CD4-positive, alpha-beta memory T cell (primary cell): ENCODE data around the gene KAT5. TPM values are rescaled to one million over a fixed set of nuclear protein-coding genes. Genes with fewer than 3 reads are reported as not detected.

ENCODE experiments used
- CTCF ChIA-PET: fragments of 350-600 bp; sonication (Branson Sonifier 250); formaldehyde crosslinking; loops from one replicate; lab custom pipeline; 2021; ENCODE audit warnings: inconsistent platforms; ENCODE audit not compliant: partially characterized antibody; lab: Charles Lee
- POLR2A ChIA-PET: fragments of 350-600 bp; sonication (Branson Sonifier 250); formaldehyde crosslinking; loops from one replicate; lab custom pipeline; 2021; ENCODE audit not compliant: partially characterized antibody; lab: Charles Lee
- DNase-seq, 5 donors: peaks; one replicate each; pipeline versions ENCODE4 v3.0.0 to v3.0.0-alpha.2; 2020 to 2022; ENCODE audit warnings: mixed read lengths in 1 of 5
- H3K27ac ChIP-seq: one replicate; pipeline ENCODE4 v1.7.0; 2013; ENCODE audit warnings: low read depth, low read length
- H3K27me3 ChIP-seq: 2 replicates; pipeline ENCODE4 v1.7.0; 2013; ENCODE audit warnings: mild to moderate bottlenecking, low read length, moderate library complexity; ENCODE audit not compliant: insufficient read depth
- H3K36me3 ChIP-seq: 2 replicates; pipeline ENCODE4 v1.7.0; 2013; ENCODE audit warnings: mild to moderate bottlenecking, low read length, moderate library complexity; ENCODE audit not compliant: insufficient read depth
- H3K4me1 ChIP-seq: 2 replicates; pipeline ENCODE4 v1.7.0; 2013; ENCODE audit warnings: mild to moderate bottlenecking, low read length, moderate library complexity; ENCODE audit not compliant: insufficient read depth
- H3K4me3 ChIP-seq, 2 donors: one replicate each; pipeline ENCODE4 v1.7.0; 2013; ENCODE audit warnings: low read length in 2 of 2, mild to moderate bottlenecking in 1 of 2
- H3K9me3 ChIP-seq, 2 donors: one replicate each; pipeline ENCODE4 v1.7.0; 2013; ENCODE audit warnings: low read length in 2 of 2, control low read depth in 1 of 2; ENCODE audit not compliant: control insufficient read depth in 1 of 2
- H3K27ac Mint-ChIP-seq, 7 donors: one replicate each; pipeline ENCODE4 v1.8.0; 2020 to 2021; ENCODE audit warnings: mixed read lengths in 7 of 7, mild to moderate bottlenecking in 6 of 7, inconsistent platforms in 3 of 7, moderate library complexity in 3 of 7
- H3K27me3 Mint-ChIP-seq, 2 donors: one replicate each; pipeline ENCODE4 v1.8.0; 2020 to 2021; ENCODE audit warnings: mixed read lengths in 2 of 2
- H3K36me3 Mint-ChIP-seq, 2 donors: one replicate each; pipeline ENCODE4 v1.8.0; 2020 to 2021; ENCODE audit warnings: mixed read lengths in 2 of 2, inconsistent platforms in 1 of 2, mild to moderate bottlenecking in 1 of 2
- H3K4me1 Mint-ChIP-seq, 4 donors: one replicate each; pipeline ENCODE4 v1.8.0; 2020 to 2021; ENCODE audit warnings: mixed read lengths in 4 of 4, mild to moderate bottlenecking in 1 of 4
- H3K4me3 Mint-ChIP-seq, 8 donors: one replicate each; pipeline ENCODE4 v1.8.0; 2020 to 2021; ENCODE audit warnings: mixed read lengths in 8 of 8, mild to moderate bottlenecking in 7 of 8, moderate library complexity in 6 of 8, inconsistent platforms in 3 of 8
- H3K9me3 Mint-ChIP-seq, 8 donors: one replicate each; pipeline ENCODE4 v1.8.0; 2020 to 2021; ENCODE audit warnings: mixed read lengths in 8 of 8, mild to moderate bottlenecking in 5 of 8, inconsistent platforms in 3 of 8, moderate library complexity in 1 of 8
- intact Hi-C: fragments of 100-400 bp; cut with micrococcal nuclease; formaldehyde crosslinking; loops from one replicate; pipeline ENCODE4 v1.15.1; 2023
- polyA plus RNA-seq, 2 donors: library from polyadenylated mRNA; unstranded; fragments of 300-500 nt; fragmentation: Illumina TruSeq; gene quantifications; one replicate each; pipeline ENCODE4 v1.2.3, GENCODE V29; 2021
- total RNA-seq, 2 experiments: library from RNA; stranded (reverse); gene quantifications; one replicate each; pipeline ENCODE4 v1.2.3, GENCODE V29; 2021

KAT5 gene
- total and polyA plus RNA-seq, 4 experiments from 2014 or later: 45.4 to 106 (median 77.5) TPM

- H3K4me3 ChIP-seq: no peak overlapping the region
- CTCF ChIA-PET: no interaction called here
- POLR2A ChIA-PET: no interaction called here
- H3K9me3 ChIP-seq: no peaks in the 10 kb centered on the region
- no peaks in the 10 kb centered on the region for H3K27me3 ChIP-seq
- DNase-seq: no peak
- H3K27me3 Mint-ChIP-seq: peaks cover 8 to 11% of the 10 kb centered on the region in 2 donors
- no peaks in the 10 kb centered on the region for H3K4me1 ChIP-seq
- no peaks in the 10 kb centered on the region for H3K9me3 Mint-ChIP-seq
- no peaks in the 10 kb centered on the region for H3K36me3 ChIP-seq
- H3K27ac Mint-ChIP-seq: no peak overlapping the region
- intact Hi-C loops: no loop called here
- no peak overlapping the region for H3K27ac ChIP-seq
- H3K36me3 Mint-ChIP-seq: no peaks in the 10 kb centered on the region
- H3K4me1 Mint-ChIP-seq: no peaks in the 10 kb centered on the region
- no peak overlapping the region for H3K4me3 Mint-ChIP-seq
Observed at GRCh38 chr11:65739022-65739421, 27.0 kb downstream of the KAT5 start.

- H3K27ac Mint-ChIP-seq: no peak overlapping the region
- CTCF ChIA-PET: interaction anchor here (0.6 to 1.0 kb wide), 2 partner anchors 13 to 248 kb away, joined by 3 read pairs; no protein-coding TSS in a partner anchor
- H3K4me3 Mint-ChIP-seq: no peak overlapping the region
Observed at GRCh38 chr11:65741185-65741584, 29.1 kb downstream of the KAT5 start.

GRCh38 chr11:65742353-65742752 is 30.3 kb downstream of the KAT5 start:
- H3K36me3 Mint-ChIP-seq: no peaks in the 10 kb centered on the region
- Histone ChIP-seq H3K4me1 (no peaks in the 10 kb centered on the region), H3K36me3 (no peaks in the 10 kb centered on the region), H3K9me3 (no peaks in the 10 kb centered on the region), H3K27me3 (no peaks in the 10 kb centered on the region), H3K4me3 (no peak overlapping the region), H3K27ac (no peak overlapping the region)
- H3K27me3 Mint-ChIP-seq: peaks cover 2 to 12% of the 10 kb centered on the region in 2 donors
- DNase-seq: no peak
- POLR2A ChIA-PET: no interaction called here
- intact Hi-C loops: no loop called here
- H3K27ac Mint-ChIP-seq: no peak overlapping the region
- H3K9me3 Mint-ChIP-seq: no peaks in the 10 kb centered on the region
- no peak overlapping the region for H3K4me3 Mint-ChIP-seq
- no peaks in the 10 kb centered on the region for H3K4me1 Mint-ChIP-seq
- CTCF ChIA-PET: no interaction called here

More at GRCh38 chr11:65741185-65741584, 29.1 kb downstream of the KAT5 start:
- Histone ChIP-seq H3K27me3 (no peaks in the 10 kb centered on the region), H3K36me3 (no peaks in the 10 kb centered on the region), H3K4me3 (no peak overlapping the region), H3K4me1 (no peaks in the 10 kb centered on the region), H3K27ac (no peak overlapping the region), H3K9me3 (no peaks in the 10 kb centered on the region)
- H3K27me3 Mint-ChIP-seq: peaks cover 5 to 10% of the 10 kb centered on the region in 2 donors
- POLR2A ChIA-PET: no interaction called here
- DNase-seq: no peak
- H3K9me3 Mint-ChIP-seq: no peaks in the 10 kb centered on the region
- intact Hi-C loops: no loop called here
- no peaks in the 10 kb centered on the region for H3K36me3 Mint-ChIP-seq
- H3K4me1 Mint-ChIP-seq: no peaks in the 10 kb centered on the region

- ChIA-PET CTCF (no interaction called here), POLR2A (no interaction called here)
- no peak for DNase-seq
- peaks cover under 1 to 11% of the 10 kb centered on the region in 2 donors for H3K27me3 Mint-ChIP-seq
- no peaks in the 10 kb centered on the region for H3K4me1 Mint-ChIP-seq
- H3K36me3 Mint-ChIP-seq: no peaks in the 10 kb centered on the region
- Histone ChIP-seq H3K36me3 (no peaks in the 10 kb centered on the region), H3K27ac (no peak overlapping the region), H3K4me3 (no peak overlapping the region), H3K4me1 (no peaks in the 10 kb centered on the region), H3K9me3 (no peaks in the 10 kb centered on the region), H3K27me3 (no peaks in the 10 kb centered on the region)
- H3K9me3 Mint-ChIP-seq: no peaks in the 10 kb centered on the region
- intact Hi-C loops: no loop called here
- H3K4me3 Mint-ChIP-seq: no peak overlapping the region
- no peak overlapping the region for H3K27ac Mint-ChIP-seq
Observed at GRCh38 chr11:65743681-65744025, 31.6 kb downstream of the KAT5 start.

- POLR2A ChIA-PET: interaction anchor here (1.1 kb wide), 1 partner anchor 129 kb away, joined by 3 read pairs; no protein-coding TSS in a partner anchor
- Mint-ChIP-seq H3K36me3 (no peaks in the 10 kb centered on the region), H3K4me3 (no peak overlapping the region), H3K9me3 (no peaks in the 10 kb centered on the region), H3K27ac (no peak overlapping the region), H3K27me3 (peaks cover 0 to 11% of the 10 kb centered on the region in 2 donors), H3K4me1 (no peaks in the 10 kb centered on the region)
- Histone ChIP-seq H3K4me1 (no peaks in the 10 kb centered on the region), H3K27me3 (no peaks in the 10 kb centered on the region), H3K36me3 (no peaks in the 10 kb centered on the region), H3K4me3 (no peak overlapping the region), H3K27ac (no peak overlapping the region), H3K9me3 (no peaks in the 10 kb centered on the region)
- CTCF ChIA-PET: interaction anchor here (0.8 to 1.0 kb wide), 2 partner anchors 36 to 301 kb away, joined by 3 read pairs; no protein-coding TSS in a partner anchor
- DNase-seq: no peak
- intact Hi-C loops: no loop called here
Observed at GRCh38 chr11:65744026-65744698, 32.1 kb downstream of the KAT5 start.

- Histone ChIP-seq H3K9me3 (no peaks in the 10 kb centered on the region), H3K4me3 (no peak overlapping the region), H3K4me1 (no peaks in the 10 kb centered on the region), H3K36me3 (no peaks in the 10 kb centered on the region), H3K27me3 (no peaks in the 10 kb centered on the region), H3K27ac (no peak overlapping the region)
- Mint-ChIP-seq H3K9me3 (no peaks in the 10 kb centered on the region), H3K4me1 (no peaks in the 10 kb centered on the region), H3K4me3 (no peak overlapping the region), H3K27ac (no peak overlapping the region), H3K27me3 (peaks cover 0 to 13% of the 10 kb centered on the region in 2 donors), H3K36me3 (no peaks in the 10 kb centered on the region)
- POLR2A ChIA-PET: interaction anchor here (1.1 kb wide), 1 partner anchor 130 kb away, joined by 3 read pairs; no protein-coding TSS in a partner anchor
- no peak for DNase-seq
- intact Hi-C loops: no loop called here
- CTCF ChIA-PET: interaction anchor here (0.8 to 1.0 kb wide), 2 partner anchors 35 to 301 kb away, joined by 3 read pairs; no protein-coding TSS in a partner anchor
Observed at GRCh38 chr11:65744699-65745042, 32.6 kb downstream of the KAT5 start.

GRCh38 chr11:65745049-65745448 is 33.0 kb downstream of the KAT5 start:
- POLR2A ChIA-PET: interaction anchor here (1.1 kb wide), 1 partner anchor 130 kb away, joined by 3 read pairs; no protein-coding TSS in a partner anchor
- H3K4me3 ChIP-seq: no peak overlapping the region
- Mint-ChIP-seq H3K4me1 (no peaks in the 10 kb centered on the region), H3K9me3 (no peaks in the 10 kb centered on the region), H3K4me3 (no peak overlapping the region), H3K27me3 (peaks cover 0 to 13% of the 10 kb centered on the region in 2 donors), H3K36me3 (no peaks in the 10 kb centered on the region), H3K27ac (no peak overlapping the region)
- H3K4me1 ChIP-seq: no peaks in the 10 kb centered on the region
- intact Hi-C loops: no loop called here
- CTCF ChIA-PET: interaction anchor here (0.8 to 1.0 kb wide), 2 partner anchors 35 to 300 kb away, joined by 3 read pairs; no protein-coding TSS in a partner anchor
- no peak for DNase-seq
- no peaks in the 10 kb centered on the region for H3K27me3 ChIP-seq
- H3K27ac ChIP-seq: no peak overlapping the region
- no peaks in the 10 kb centered on the region for H3K36me3 ChIP-seq
- H3K9me3 ChIP-seq: no peaks in the 10 kb centered on the region
